NCI-H524 treated with DMSO at 0.1 percent for 48 hours (cell line): ENCODE measurements around the gene SLC3A2.
"Not testable (repeated sequence)": the region's sequence is repeated elsewhere in the genome, so short reads cannot be mapped to it uniquely, and the experiment has no call there.

Source experiments
- DNase-seq: peaks from one replicate; lab custom pipeline; 2025; lab: John Stamatoyannopoulos, UW

Gene SLC3A2

GRCh38 chr11:62930666-62931065 is 50.0 kb downstream of the SLC3A2 start:
- no peak for DNase-seq

GRCh38 chr11:62931499-62932278 is 51.0 kb downstream of the SLC3A2 start:
- no peak for DNase-seq

- DNase-seq = no peak
Observed at GRCh38 chr11:62933285-62933684, 52.6 kb downstream of the SLC3A2 start.

- no peak for DNase-seq
Observed at GRCh38 chr11:62933750-62934495, 53.2 kb downstream of the SLC3A2 start.

GRCh38 chr11:62934496-62934785 is 53.7 kb downstream of the SLC3A2 start:
- no peak for DNase-seq

- DNase-seq = not testable (repeated sequence)
Observed at GRCh38 chr11:62937528-62937927, 56.8 kb downstream of the SLC3A2 start.
